Measurements from ENCODE around the gene PCDH18. TPM values are rescaled to one million over a fixed set of nuclear protein-coding genes. Genes with fewer than 3 reads are reported as not detected.
"Not testable (repeated sequence)": the region's sequence is repeated elsewhere in the genome, so short reads cannot be mapped to it uniquely, and the experiment has no call there.

Gene PCDH18
- total and polyA plus RNA-seq, 2 of the 13 experiments (the other 11 are each of a cell fraction or from before 2014, with no cell fraction given): not detected

- TF ChIP-seq GLMP (CRISPR knock-in tag; IDR thresholded peaks at IDR 0.05; ENCODE audit: borderline replicate concordance) (no peak), NR3C1 (CRISPR knock-in tag; IDR thresholded peaks at IDR 0.05) (no peak)
These were observed 8.1 kb upstream of the PCDH18 start (continued) for GRCh38 chr4:137540356-137540755.

GRCh38 chr4:137538526-137538925 is 6.2 kb upstream of the PCDH18 start:
- FAIRE-seq: no peak
- Histone ChIP-seq H3K4me3 (replicated peaks in 1 of 3; ENCODE audit: insufficient read depth in 1 of 3, low read depth in 2 of 3, low read length in 3 of 3) (no peak overlapping the region), H3K79me2 (ENCODE audit: insufficient read depth, low read length) (no peaks in the 10 kb centered on the region), H3K9ac (ENCODE audit: insufficient read depth, low read depth, low read length) (no peak overlapping the region), H4K20me1 (ENCODE audit: insufficient read depth, low read length) (no peaks in the 10 kb centered on the region), H2AFZ (ENCODE audit: low read length) (no peak overlapping the region), H3K4me2 (ENCODE audit: low read depth, low read length) (no peak overlapping the region), H3K9me3 (ENCODE audit: low read length) (no peaks in the 10 kb centered on the region), H3K36me3 (replicated peaks in 1 of 2; ENCODE audit: control insufficient read depth in 1 of 2, insufficient read depth in 2 of 2, low read length in 2 of 2) (no peaks in the 10 kb centered on the region), H3K4me1 (ENCODE audit: insufficient read depth, low read length) (no peaks in the 10 kb centered on the region), H3K27ac (ENCODE audit: extremely low read length, insufficient read depth, low read length) (no peak overlapping the region), H3K27me3 (ENCODE audit: control insufficient read depth in 1 of 2, insufficient read depth in 2 of 2, low read length in 2 of 2) (no peaks in the 10 kb centered on the region)
- WGBS (ENCODE audit: low lambda C conversion rate): 38% methylated on average over 4 of the region's 4 CpGs
- TF ChIP-seq ZNF530 (CRISPR knock-in tag; IDR thresholded peaks at IDR 0.05; ENCODE audit: low read depth) (no peak), ZNF674 (CRISPR knock-in tag; IDR thresholded peaks at IDR 0.05; ENCODE audit: low read depth) (no peak), SIX4 (CRISPR knock-in tag; IDR thresholded peaks at IDR 0.05) (no peak), PLRG1 (conservative IDR thresholded peaks at IDR 0.05) (no peak), ATAD3A (CRISPR knock-in tag; IDR thresholded peaks at IDR 0.05) (no peak), RFX5 (IDR thresholded peaks at IDR 0.05; ENCODE audit: low read depth, low read length) (no peak), JDP2 (CRISPR knock-in tag; IDR thresholded peaks at IDR 0.05; ENCODE audit: borderline replicate concordance) (no peak), HIVEP1 (CRISPR knock-in tag; IDR thresholded peaks at IDR 0.05) (no peak), ZNF660 (CRISPR knock-in tag; IDR thresholded peaks at IDR 0.05; ENCODE audit: borderline replicate concordance, low read depth) (no peak), ZFP36L1 (CRISPR knock-in tag; IDR thresholded peaks at IDR 0.05) (no peak), ZNF224 (CRISPR knock-in tag; IDR thresholded peaks at IDR 0.05) (no peak), ZNF788 (CRISPR knock-in tag; IDR thresholded peaks at IDR 0.05; ENCODE audit: borderline replicate concordance) (no peak), ZNF281 (CRISPR knock-in tag; IDR thresholded peaks at IDR 0.05; ENCODE audit: borderline replicate concordance) (no peak)
- ChIA-PET CTCF (ENCODE audit: low intra/inter-chr PET ratio, low total read pairs) (no interaction called here), POLR2A (no interaction called here)
- no peak for ATAC-seq
- in situ Hi-C loops (cut with HindIII; ENCODE audit: extremely low pct_ligation_motif_present, low pct_unique_long_range_greater_than_20kb): no loop called here
- intact Hi-C loops (cut with micrococcal nuclease; ENCODE audit: unreplicated experiment): no loop called here
- DNase-seq (ENCODE audit: low spot score): no peak
- BruUV-seq (replicated peaks): no TSS peak

GRCh38 chr4:137537807-137538206 is 5.5 kb upstream of the PCDH18 start:
- CTCF ChIA-PET (ENCODE audit: low intra/inter-chr PET ratio, low total read pairs); H3K9ac ChIP-seq (ENCODE audit: insufficient read depth, low read depth, low read length); H3K27ac ChIP-seq (ENCODE audit: extremely low read length, insufficient read depth, low read length); H3K9me3 ChIP-seq (ENCODE audit: low read length); BruUV-seq (replicated peaks); H4K20me1 ChIP-seq (ENCODE audit: insufficient read depth, low read length); intact Hi-C loops (cut with micrococcal nuclease; ENCODE audit: unreplicated experiment); H3K4me2 ChIP-seq (ENCODE audit: low read depth, low read length); H3K79me2 ChIP-seq (ENCODE audit: insufficient read depth, low read length); in situ Hi-C loops (cut with HindIII; ENCODE audit: extremely low pct_ligation_motif_present, low pct_unique_long_range_greater_than_20kb); H3K4me3 ChIP-seq (replicated peaks in 1 of 3; ENCODE audit: insufficient read depth in 1 of 3, low read depth in 2 of 3, low read length in 3 of 3); DNase-seq (ENCODE audit: low spot score); POLR2A ChIA-PET; H3K4me1 ChIP-seq (ENCODE audit: insufficient read depth, low read length); H3K36me3 ChIP-seq (replicated peaks in 1 of 2; ENCODE audit: control insufficient read depth in 1 of 2, insufficient read depth in 2 of 2, low read length in 2 of 2); H2AFZ ChIP-seq (ENCODE audit: low read length); FAIRE-seq; ATAC-seq; H3K27me3 ChIP-seq (ENCODE audit: control insufficient read depth in 1 of 2, insufficient read depth in 2 of 2, low read length in 2 of 2): not testable (repeated sequence)
- 5% methylated on average over 3 of the region's 3 CpGs for WGBS (ENCODE audit: low lambda C conversion rate)
